Stomach smooth muscle (tissue), 2 donors: ENCODE data around the gene DNASE1L3.

ENCODE experiments used
- H3K27ac ChIP-seq: one replicate; pipeline ENCODE4 v1.7.0; 2013; ENCODE audit warnings: mild to moderate bottlenecking, low read length, inconsistent platforms
- H3K27me3 ChIP-seq, 2 donors: one replicate each; pipeline ENCODE4 v1.7.0; 2013; ENCODE audit warnings: low read length in 2 of 2; ENCODE audit not compliant: insufficient read depth in 2 of 2, control insufficient read depth in 1 of 2
- H3K36me3 ChIP-seq, 2 donors: one replicate each; pipeline ENCODE4 v1.7.0; 2013; ENCODE audit warnings: low read length in 2 of 2; ENCODE audit not compliant: control insufficient read depth in 2 of 2, insufficient read depth in 2 of 2
- H3K4me1 ChIP-seq: one replicate; pipeline ENCODE4 v1.7.0; 2013; ENCODE audit warnings: low read length; ENCODE audit not compliant: control insufficient read depth, insufficient read depth
- H3K4me3 ChIP-seq, 2 donors: one replicate each; pipeline ENCODE4 v1.7.0; 2013; ENCODE audit warnings: low read length in 2 of 2
- H3K9ac ChIP-seq, 2 donors: one replicate each; pipeline ENCODE4 v1.7.0; 2013; ENCODE audit warnings: low read length in 2 of 2, mild to moderate bottlenecking in 1 of 2
- H3K9me3 ChIP-seq, 2 donors: one replicate each; pipeline ENCODE4 v1.7.0; 2013; ENCODE audit warnings: low read length in 2 of 2; ENCODE audit not compliant: control insufficient read depth in 2 of 2
- donor health status: healthy.
- donor health status: Pancreatic carcinoma.

Gene DNASE1L3

DNA sequence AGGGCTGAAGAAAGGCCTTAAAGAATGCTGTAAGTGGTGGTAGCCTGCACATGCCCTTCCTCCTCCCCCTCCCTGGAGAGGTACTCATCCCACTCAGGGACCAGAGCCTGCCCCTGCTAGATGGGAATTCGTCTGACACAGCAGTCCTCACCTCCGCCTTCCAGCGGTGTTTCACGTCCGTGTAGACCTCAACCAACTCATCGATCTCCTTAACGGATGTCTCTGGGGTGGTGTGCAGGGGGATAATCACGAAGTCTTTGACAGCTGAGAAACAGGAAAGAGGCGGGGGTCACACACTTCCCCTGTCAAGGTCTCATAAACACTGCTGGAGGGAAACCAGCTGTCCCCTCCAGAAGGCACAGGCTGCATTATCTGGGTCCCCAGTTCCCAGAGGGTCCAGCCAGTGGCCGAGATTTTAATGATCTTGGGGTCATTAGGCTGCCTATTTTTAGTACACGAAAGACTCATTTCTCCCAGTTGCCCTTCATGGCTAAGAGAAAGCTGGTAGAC, 9.9 kb downstream of the DNASE1L3 start:
- no peak overlapping the region for H3K27ac ChIP-seq
- H3K4me1 ChIP-seq: no peaks in the 10 kb centered on the region
- no peaks in the 10 kb centered on the region for H3K36me3 ChIP-seq
- no peak overlapping the region for H3K4me3 ChIP-seq
- no peaks in the 10 kb centered on the region for H3K27me3 ChIP-seq
- no peaks in the 10 kb centered on the region for H3K9me3 ChIP-seq
- H3K9ac ChIP-seq: no peak overlapping the region

DNA sequence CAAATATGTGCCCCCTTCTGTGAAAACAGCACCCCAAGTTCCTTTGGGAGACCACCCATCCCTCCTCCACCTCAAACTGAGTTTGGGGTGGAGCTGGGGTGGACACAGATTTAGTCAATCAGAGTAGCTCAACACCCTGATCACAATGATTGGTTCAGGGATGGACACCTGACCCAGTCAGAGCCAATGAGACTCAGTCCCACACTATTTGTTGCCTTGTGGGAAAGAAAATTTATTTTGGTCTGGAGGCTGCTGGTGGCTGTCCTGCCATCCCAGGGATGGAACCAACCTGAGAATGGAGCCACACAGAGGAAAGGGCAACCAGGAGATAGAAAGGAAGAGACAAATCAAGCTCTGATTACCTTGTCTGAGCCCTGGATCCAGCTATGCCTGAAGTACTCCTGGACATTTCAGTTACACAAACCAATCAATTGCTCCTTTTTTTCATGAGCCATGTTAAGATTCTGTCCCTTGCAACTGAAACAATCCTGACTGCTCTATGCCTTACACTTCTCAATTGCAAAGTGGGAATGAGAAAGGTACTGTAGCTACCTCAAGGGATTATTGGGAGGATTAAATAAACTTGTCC, 10.6 kb downstream of the DNASE1L3 start:
- H3K27ac ChIP-seq: no peak overlapping the region
- H3K4me3 ChIP-seq: no peak overlapping the region
- H3K36me3 ChIP-seq: no peaks in the 10 kb centered on the region
- H3K27me3 ChIP-seq: no peaks in the 10 kb centered on the region
- no peak overlapping the region for H3K9ac ChIP-seq
- H3K9me3 ChIP-seq: no peaks in the 10 kb centered on the region
- H3K4me1 ChIP-seq: no peaks in the 10 kb centered on the region

DNA sequence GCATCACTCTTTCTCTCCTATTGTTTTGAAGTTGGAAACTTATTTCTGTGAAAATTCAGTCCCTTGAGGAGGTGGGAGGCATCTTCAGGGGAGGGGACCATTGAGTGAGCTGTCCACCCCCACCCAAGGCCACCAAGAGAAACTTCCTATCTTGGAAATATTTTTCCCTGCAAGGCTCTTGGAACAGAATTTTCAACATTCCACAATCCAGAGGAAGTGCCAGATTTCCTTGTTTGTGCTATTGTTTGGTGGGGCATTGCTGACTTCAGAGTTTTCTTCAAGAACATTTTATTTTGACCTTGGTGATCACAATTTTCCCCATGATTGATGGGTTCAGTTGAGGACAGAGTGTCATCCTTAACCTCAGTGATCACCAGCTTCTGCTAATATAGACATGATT, 12.0 kb downstream of the DNASE1L3 start:
- Histone ChIP-seq H3K4me1 (no peaks in the 10 kb centered on the region), H3K27ac (no peak overlapping the region), H3K9me3 (no peaks in the 10 kb centered on the region), H3K27me3 (no peaks in the 10 kb centered on the region), H3K4me3 (no peak overlapping the region), H3K36me3 (no peaks in the 10 kb centered on the region), H3K9ac (no peak overlapping the region)

DNA sequence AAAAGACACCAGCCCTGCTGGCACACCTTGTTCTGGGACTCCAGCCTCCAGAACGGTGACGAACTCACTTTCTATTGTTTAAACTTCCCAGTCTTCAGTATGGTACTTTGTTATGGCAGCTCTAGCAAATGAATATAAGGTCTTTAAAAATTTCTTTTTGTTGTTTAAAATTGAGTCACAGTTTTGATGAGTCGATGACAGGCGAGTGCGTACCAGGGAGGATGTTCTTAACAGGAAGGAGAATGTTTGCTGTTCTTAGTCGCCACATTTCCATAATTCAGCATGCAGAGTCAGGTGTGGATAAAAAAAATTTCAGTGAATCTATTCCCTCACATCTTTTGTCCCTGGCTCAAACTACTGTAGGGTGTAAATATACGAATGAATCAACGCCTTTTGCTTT, 12.4 kb downstream of the DNASE1L3 start:
- no peak overlapping the region for H3K9ac ChIP-seq
- H3K36me3 ChIP-seq: no peaks in the 10 kb centered on the region
- H3K4me3 ChIP-seq: no peak overlapping the region
- H3K9me3 ChIP-seq: no peaks in the 10 kb centered on the region
- no peak overlapping the region for H3K27ac ChIP-seq
- no peaks in the 10 kb centered on the region for H3K27me3 ChIP-seq
- no peaks in the 10 kb centered on the region for H3K4me1 ChIP-seq

DNA sequence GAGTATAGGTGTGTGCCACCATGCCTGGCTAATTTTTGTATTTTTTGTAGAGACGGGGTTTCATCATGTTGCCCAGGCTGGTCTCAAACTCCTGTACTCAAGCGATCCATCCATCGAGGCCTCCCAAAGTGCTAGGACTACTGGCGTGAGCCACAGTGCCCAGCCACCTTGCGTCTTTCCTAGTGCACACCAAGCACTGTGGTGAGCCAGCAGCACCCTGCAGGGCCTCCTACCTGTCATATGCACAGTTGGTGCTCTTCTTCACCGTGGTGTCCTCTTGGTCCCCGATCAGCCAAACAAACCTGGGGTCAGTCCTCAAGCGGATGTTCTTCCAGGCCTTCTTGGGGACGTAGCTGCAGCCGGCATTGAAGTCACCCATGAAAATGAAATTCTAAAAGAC, 13.2 kb downstream of the DNASE1L3 start:
- Histone ChIP-seq H3K9me3 (no peaks in the 10 kb centered on the region), H3K27me3 (no peaks in the 10 kb centered on the region), H3K4me3 (no peak overlapping the region), H3K9ac (no peak overlapping the region), H3K27ac (no peak overlapping the region), H3K4me1 (no peaks in the 10 kb centered on the region), H3K36me3 (no peaks in the 10 kb centered on the region)

DNA sequence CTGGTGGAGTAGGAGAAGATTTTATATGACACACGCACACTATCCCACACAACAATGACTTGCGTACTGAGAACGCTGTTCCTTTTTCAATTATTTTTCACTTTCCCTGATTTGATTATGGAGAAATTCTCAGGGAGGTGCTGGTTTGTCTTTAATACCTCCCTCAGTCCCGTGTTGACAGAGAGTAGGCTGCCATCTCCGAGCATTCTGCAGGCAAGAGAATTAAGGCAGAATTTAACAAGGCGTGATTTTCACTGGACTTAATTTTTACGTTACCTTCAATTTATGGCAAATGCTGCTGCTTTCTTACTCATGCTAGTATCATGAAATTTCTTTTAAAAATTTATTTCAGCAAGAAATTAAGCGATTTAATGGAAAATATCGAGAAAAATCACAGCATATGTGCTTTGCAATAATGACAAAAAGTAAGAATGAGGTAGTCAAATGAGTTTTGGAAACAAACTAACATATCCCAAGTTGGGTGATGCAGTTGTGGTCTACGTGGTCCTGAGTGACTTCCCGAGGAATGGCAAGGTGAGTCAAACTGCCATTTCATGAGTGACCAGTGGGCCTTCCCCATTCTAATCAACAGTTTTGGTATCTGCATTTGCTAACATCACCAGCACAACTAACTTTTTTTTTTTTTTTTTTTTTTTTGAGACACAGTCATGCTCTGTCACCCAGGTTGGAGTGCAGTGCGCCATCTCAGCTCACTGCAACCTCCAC, 16.9 kb downstream of the DNASE1L3 start:
- Histone ChIP-seq H3K9me3 (no peaks in the 10 kb centered on the region), H3K27ac (no peak overlapping the region), H3K27me3 (no peaks in the 10 kb centered on the region), H3K4me1 (no peaks in the 10 kb centered on the region), H3K4me3 (no peak overlapping the region), H3K36me3 (no peaks in the 10 kb centered on the region), H3K9ac (no peak overlapping the region)

DNA sequence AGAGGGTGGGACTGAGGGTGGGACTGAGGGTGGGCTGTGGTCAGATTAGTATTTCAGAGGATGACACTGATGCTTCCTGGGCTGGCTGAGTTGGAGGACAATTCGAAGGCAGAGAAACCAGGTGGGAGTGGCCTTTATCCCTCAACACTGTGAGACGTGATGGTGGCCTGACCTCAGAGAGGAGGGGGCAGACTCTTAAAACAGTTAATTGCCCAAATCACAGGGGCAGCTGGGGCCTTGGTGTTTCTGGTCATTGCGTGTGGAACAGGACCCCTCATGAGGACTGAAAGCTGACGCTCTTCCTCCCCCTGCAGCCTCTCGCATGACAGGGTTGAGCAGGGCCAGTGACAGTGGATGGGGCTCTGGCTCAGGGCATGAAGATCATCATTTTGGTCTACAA, 18.7 kb downstream of the DNASE1L3 start:
- Histone ChIP-seq H3K9me3 (no peaks in the 10 kb centered on the region), H3K4me1 (no peaks in the 10 kb centered on the region), H3K36me3 (no peaks in the 10 kb centered on the region), H3K9ac (no peak overlapping the region), H3K27ac (no peak overlapping the region), H3K4me3 (no peak overlapping the region), H3K27me3 (no peaks in the 10 kb centered on the region)

DNA sequence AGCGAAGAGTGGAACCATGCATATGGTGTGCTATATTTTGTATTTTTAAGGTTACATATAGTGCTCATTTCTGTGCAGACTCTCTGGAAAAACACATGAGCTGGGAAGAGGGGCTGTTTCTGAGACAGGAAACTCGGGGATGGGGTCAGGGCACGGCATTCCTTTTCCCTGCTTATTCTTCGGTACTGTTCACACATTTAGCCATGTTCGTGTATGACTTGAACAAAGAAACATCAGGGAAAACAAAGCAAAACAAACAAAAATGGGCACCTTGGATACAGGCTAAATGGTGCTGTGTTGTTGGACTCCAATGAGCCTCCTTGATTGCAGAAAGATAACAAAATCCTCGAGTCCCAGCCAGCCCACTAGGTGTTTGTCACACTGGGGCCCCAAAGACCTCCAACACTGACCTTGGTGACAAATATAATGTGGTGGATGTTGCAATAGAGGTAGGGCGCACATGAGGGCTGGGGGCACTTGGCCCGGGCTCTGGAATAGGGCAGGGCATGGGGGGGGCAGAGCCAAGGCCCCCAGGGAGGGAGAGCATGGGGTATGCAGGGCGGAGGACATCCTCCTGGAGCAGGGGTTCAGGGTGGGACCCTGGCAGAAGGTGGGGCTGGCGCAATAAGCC, 19.3 kb downstream of the DNASE1L3 start:
- Histone ChIP-seq H3K9me3 (no peaks in the 10 kb centered on the region), H3K9ac (no peak overlapping the region), H3K36me3 (no peaks in the 10 kb centered on the region), H3K4me1 (no peaks in the 10 kb centered on the region), H3K4me3 (no peak overlapping the region), H3K27me3 (no peaks in the 10 kb centered on the region), H3K27ac (no peak overlapping the region)

DNA sequence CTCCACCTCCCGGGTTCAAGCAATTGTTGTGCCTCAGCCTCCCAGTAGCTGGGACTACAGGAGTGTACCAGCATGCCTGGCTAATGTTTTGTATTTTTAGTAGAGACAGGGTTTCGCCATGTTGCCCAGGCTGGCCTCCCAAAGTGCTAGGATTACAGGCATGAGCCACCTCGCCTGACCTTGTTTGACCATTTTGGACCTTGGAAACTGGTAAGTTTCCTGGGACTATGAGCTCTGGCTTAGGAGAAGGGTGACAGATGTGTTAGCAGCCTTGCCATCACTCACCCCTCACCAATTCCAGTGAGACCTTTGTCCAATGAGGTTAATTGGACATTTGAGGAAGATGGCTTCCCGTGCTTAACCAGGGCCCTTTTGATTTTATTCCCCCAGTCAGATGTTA, 19.9 kb downstream of the DNASE1L3 start:
- no peaks in the 10 kb centered on the region for H3K4me1 ChIP-seq
- H3K9me3 ChIP-seq: no peaks in the 10 kb centered on the region
- no peaks in the 10 kb centered on the region for H3K36me3 ChIP-seq
- no peaks in the 10 kb centered on the region for H3K27me3 ChIP-seq
- no peak overlapping the region for H3K4me3 ChIP-seq
- no peak overlapping the region for H3K27ac ChIP-seq
- no peak overlapping the region for H3K9ac ChIP-seq

DNA sequence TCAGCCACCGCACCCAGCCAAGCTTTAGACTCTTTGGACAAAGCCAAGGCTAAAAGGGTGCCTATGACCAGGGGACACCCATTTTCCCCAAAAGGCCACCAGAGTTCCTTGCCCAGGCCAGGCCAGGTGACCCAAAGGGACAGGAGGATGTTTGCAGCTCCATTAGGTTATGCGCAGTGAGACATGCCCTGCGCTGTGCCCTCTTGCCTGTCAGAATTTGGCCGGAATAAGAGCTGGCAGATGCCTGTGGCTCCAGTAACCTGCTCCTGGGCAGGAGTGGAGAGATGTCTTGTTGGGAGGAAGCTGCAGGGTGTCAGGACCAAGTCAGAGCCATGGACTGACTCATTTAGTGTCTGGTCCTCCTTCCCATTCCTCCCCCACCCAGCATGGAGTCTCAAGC, 20.5 kb downstream of the DNASE1L3 start:
- Histone ChIP-seq H3K4me1 (no peaks in the 10 kb centered on the region), H3K4me3 (no peak overlapping the region), H3K36me3 (no peaks in the 10 kb centered on the region), H3K27me3 (no peaks in the 10 kb centered on the region), H3K9ac (no peak overlapping the region), H3K9me3 (no peaks in the 10 kb centered on the region), H3K27ac (no peak overlapping the region)

DNA sequence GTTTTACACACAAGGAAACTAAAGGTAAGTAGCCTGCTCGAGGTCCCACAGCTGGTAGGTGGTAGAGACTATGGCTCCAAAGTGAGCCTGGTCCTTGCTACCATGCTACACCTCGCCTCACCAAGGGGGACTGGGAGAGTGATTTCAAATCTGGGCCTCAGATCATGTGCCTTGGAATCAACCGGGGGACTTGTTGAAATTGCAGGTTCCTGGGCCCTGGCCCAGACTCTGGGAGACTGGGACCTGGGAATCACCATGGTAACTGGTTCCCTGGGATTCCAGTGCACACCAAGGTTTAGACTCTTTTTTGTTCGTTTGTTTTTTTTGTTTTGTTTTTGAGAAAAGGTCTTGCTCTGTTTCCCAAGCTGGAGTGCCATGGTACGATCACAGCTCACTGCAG, 21.1 kb downstream of the DNASE1L3 start:
- no peaks in the 10 kb centered on the region for H3K27me3 ChIP-seq
- H3K27ac ChIP-seq: no peak overlapping the region
- H3K36me3 ChIP-seq: no peaks in the 10 kb centered on the region
- H3K9ac ChIP-seq: no peak overlapping the region
- no peak overlapping the region for H3K4me3 ChIP-seq
- no peaks in the 10 kb centered on the region for H3K9me3 ChIP-seq
- H3K4me1 ChIP-seq: no peaks in the 10 kb centered on the region
